KMS-11 (cell line): ENCODE measurements around the gene MEAK7.
A peak's percentile ranks its signal among the peaks of the same experiment; 100 is the strongest.

Source experiments
- H2AFZ ChIP-seq: fragments of 200-600 bp; sonication (generic); 2 replicates; pipeline ENCODE4 v1.6.1; 2016; ENCODE audit warnings: antibody characterized with exemption, mixed run types, low read depth
- H3K27ac ChIP-seq: fragments of 200-600 bp; sonication (generic); 2 replicates; pipeline ENCODE4 v1.6.1; 2016; ENCODE audit warnings: mild to moderate bottlenecking, mixed run types
- H3K27me3 ChIP-seq: fragments of 200-600 bp; sonication (generic); 2 replicates; pipeline ENCODE4 v1.6.1; 2017; ENCODE audit warnings: mild to moderate bottlenecking, low read depth, mixed run types, moderate library complexity; ENCODE audit not compliant: insufficient read depth
- H3K36me3 ChIP-seq: fragments of 200-600 bp; sonication (generic); 2 replicates; pipeline ENCODE4 v1.6.1; 2017; ENCODE audit warnings: mild to moderate bottlenecking, mixed run types; ENCODE audit not compliant: insufficient read depth
- H3K4me1 ChIP-seq: fragments of 200-600 bp; sonication (generic); 2 replicates; pipeline ENCODE4 v1.6.1; 2016; ENCODE audit warnings: mild to moderate bottlenecking, low read depth, mixed run types; ENCODE audit not compliant: poor library complexity, severe bottlenecking
- H3K4me2 ChIP-seq: fragments of 200-600 bp; sonication (generic); 2 replicates; pipeline ENCODE4 v1.7.0; 2016; ENCODE audit warnings: mild to moderate bottlenecking, mixed run types
- H3K4me3 ChIP-seq: fragments of 200-600 bp; sonication (generic); IDR thresholded peaks from 2 replicates; pipeline ENCODE4 v1.6.1; 2017; ENCODE audit warnings: low read depth, low read length, mixed read lengths; ENCODE audit not compliant: insufficient read depth
- H3K79me2 ChIP-seq: fragments of 200-600 bp; sonication (generic); 2 replicates; pipeline ENCODE4 v1.6.1; 2016; ENCODE audit warnings: low read depth, mixed run types; ENCODE audit not compliant: insufficient read depth
- H3K9ac ChIP-seq: fragments of 200-600 bp; sonication (generic); 2 replicates; pipeline ENCODE4 v1.6.1; 2016; ENCODE audit warnings: mild to moderate bottlenecking, mixed run types
- H4K20me1 ChIP-seq: fragments of 200-600 bp; sonication (generic); 2 replicates; pipeline ENCODE4 v1.6.1; 2016; ENCODE audit warnings: mild to moderate bottlenecking, mixed run types; ENCODE audit not compliant: insufficient read depth
- CTCF ChIP-seq: fragments of 200-600 bp; sonication (generic); conservative IDR thresholded peaks from 2 replicates; pipeline ENCODE4 v1.6.1; 2017; ENCODE audit warnings: low read depth, mild to moderate bottlenecking, antibody characterized with exemption, low read length, moderate library complexity, mixed read lengths

MEAK7 gene

DNA sequence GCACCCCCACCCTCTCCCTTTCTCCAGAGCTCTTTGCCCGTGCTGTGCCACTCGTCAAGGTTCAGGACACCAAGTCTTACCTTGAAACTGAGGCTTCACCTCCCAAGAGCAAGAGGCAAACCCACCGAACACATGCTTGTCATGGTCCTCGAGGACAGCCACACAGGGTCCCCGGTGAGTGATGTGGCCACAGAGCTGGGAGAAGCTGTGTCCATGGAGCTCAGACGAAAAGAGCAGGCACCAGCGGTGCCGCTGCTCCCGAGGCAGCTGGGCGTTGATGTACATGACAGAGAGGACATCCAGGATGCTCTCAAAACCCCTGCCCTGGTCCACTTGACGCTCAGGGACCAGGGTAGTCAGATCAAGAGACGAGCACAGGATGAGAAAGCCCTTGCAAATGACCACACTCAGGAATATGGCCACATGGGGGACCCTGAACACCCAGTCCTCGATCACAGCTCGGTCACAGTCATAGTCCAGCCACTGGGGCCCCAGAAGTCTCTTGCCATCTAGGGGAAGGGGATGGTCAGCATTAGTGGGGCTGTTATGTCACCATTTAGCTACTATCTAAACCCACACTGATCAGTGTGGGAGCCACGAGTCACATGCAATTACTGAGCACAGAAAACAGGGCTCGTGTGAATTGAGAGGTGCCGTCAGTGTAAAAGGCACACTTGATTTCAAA, 17.8 kb downstream of the MEAK7 start:
- no peaks in the 10 kb centered on the region for H4K20me1 ChIP-seq
- H3K27ac ChIP-seq = no peak overlapping the region
- H3K79me2 ChIP-seq = no peaks in the 10 kb centered on the region
- H3K4me2 ChIP-seq = no peak overlapping the region
- no peaks in the 10 kb centered on the region for H3K4me1 ChIP-seq
- no peak overlapping the region for H3K9ac ChIP-seq
- H3K27me3 ChIP-seq = no peaks in the 10 kb centered on the region
- no peak overlapping the region for H3K4me3 ChIP-seq
- H3K36me3 ChIP-seq = no peaks in the 10 kb centered on the region
- H2AFZ ChIP-seq = no peak overlapping the region
- TF ChIP-seq CTCF = no peak

DNA sequence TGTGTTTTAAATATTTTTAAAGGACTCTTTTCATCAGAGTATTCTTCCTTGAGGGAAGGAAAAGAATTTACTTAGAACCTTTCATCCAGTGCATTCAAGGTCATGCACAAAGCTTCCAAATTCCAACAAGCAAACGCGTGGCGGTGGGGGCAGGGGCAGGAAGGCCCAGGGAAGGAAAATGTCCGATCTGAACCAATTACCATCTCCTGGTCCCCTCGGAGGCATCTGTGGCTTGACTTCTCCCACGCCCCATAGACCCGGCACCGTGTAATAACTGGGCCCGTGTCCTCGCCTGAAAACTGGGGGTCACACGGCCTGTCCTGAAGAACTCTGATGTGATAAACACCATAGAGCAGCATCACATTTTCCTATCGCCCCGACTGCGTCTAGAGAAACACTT, 18.3 kb downstream of the MEAK7 start:
- H4K20me1 ChIP-seq = no peaks in the 10 kb centered on the region
- no peak overlapping the region for H3K9ac ChIP-seq
- H3K4me2 ChIP-seq = no peak overlapping the region
- H2AFZ ChIP-seq = no peak overlapping the region
- no peaks in the 10 kb centered on the region for H3K79me2 ChIP-seq
- H3K4me1 ChIP-seq = no peaks in the 10 kb centered on the region
- H3K36me3 ChIP-seq = no peaks in the 10 kb centered on the region
- no peak overlapping the region for H3K27ac ChIP-seq
- H3K4me3 ChIP-seq = no peak overlapping the region
- H3K27me3 ChIP-seq = no peaks in the 10 kb centered on the region
- TF ChIP-seq CTCF = no peak

GRCh38 chr16:84485255-84486010, 19.0 kb downstream of the MEAK7 start:
- H3K27ac ChIP-seq = no peak overlapping the region
- no peaks in the 10 kb centered on the region for H3K36me3 ChIP-seq
- no peaks in the 10 kb centered on the region for H4K20me1 ChIP-seq
- H3K27me3 ChIP-seq = no peaks in the 10 kb centered on the region
- no peaks in the 10 kb centered on the region for H3K4me1 ChIP-seq
- no peak overlapping the region for H3K4me3 ChIP-seq
- H3K79me2 ChIP-seq = no peaks in the 10 kb centered on the region
- TF ChIP-seq CTCF = no peak
- H3K9ac ChIP-seq = no peak overlapping the region
- no peak overlapping the region for H3K4me2 ChIP-seq
- H2AFZ ChIP-seq = no peak overlapping the region

- Histone ChIP-seq H3K4me2 (no peak overlapping the region), H3K27me3 (no peaks in the 10 kb centered on the region), H2AFZ (no peak overlapping the region), H3K79me2 (no peaks in the 10 kb centered on the region), H3K4me1 (no peaks in the 10 kb centered on the region), H3K9ac (no peak overlapping the region), H3K36me3 (no peaks in the 10 kb centered on the region), H3K4me3 (no peak overlapping the region), H4K20me1 (no peaks in the 10 kb centered on the region), H3K27ac (no peak overlapping the region)
- peak; percentile 74 for TF ChIP-seq CTCF
Observed at GRCh38 chr16:84484579-84485254, 19.7 kb downstream of the MEAK7 start.
